DMS 273 (cell line): ENCODE data around the gene ACOT7.
"Not testable (repeated sequence)": the region's sequence is repeated elsewhere in the genome, so short reads cannot be mapped to it uniquely, and the experiment has no call there.

Experiments used
- DNase-seq: peaks from one replicate; lab custom pipeline; 2025; ENCODE audit not compliant: unreplicated experiment; lab: John Stamatoyannopoulos, UW

The ACOT7 gene

GRCh38 chr1:6239950-6240768 is 153.4 kb downstream of the ACOT7 start:
- no peak for DNase-seq

GRCh38 chr1:6239213-6239752 is 154.3 kb downstream of the ACOT7 start:
- no peak for DNase-seq

GRCh38 chr1:6237093-6237492 is 156.5 kb downstream of the ACOT7 start:
- no peak for DNase-seq

GRCh38 chr1:6235296-6235677 is 158.3 kb downstream of the ACOT7 start:
- no peak for DNase-seq

GRCh38 chr1:6234502-6235295 is 158.9 kb downstream of the ACOT7 start:
- DNase-seq, result peak; percentile 54

GRCh38 chr1:6233376-6233775 is 160.2 kb downstream of the ACOT7 start:
- DNase-seq, result no peak

GRCh38 chr1:6225651-6226050 is 167.9 kb downstream of the ACOT7 start:
- DNase-seq, result no peak

- DNase-seq, result no peak
Observed at GRCh38 chr1:6224718-6225117, 168.8 kb downstream of the ACOT7 start.

- no peak for DNase-seq
Observed at GRCh38 chr1:6223617-6224016, 169.9 kb downstream of the ACOT7 start.

- DNase-seq, result peak; percentile 54
Observed at GRCh38 chr1:6222636-6223035, 170.9 kb downstream of the ACOT7 start.

GRCh38 chr1:6221210-6221784 is 172.3 kb downstream of the ACOT7 start:
- DNase-seq, result no peak

- peak; percentile 73 for DNase-seq
Observed at GRCh38 chr1:6220236-6220635, 173.3 kb downstream of the ACOT7 start.

- DNase-seq, result not testable (repeated sequence)
Observed at GRCh38 chr1:6219641-6220040, 173.9 kb downstream of the ACOT7 start.

- DNase-seq, result no peak
Observed at GRCh38 chr1:6218375-6219164, 175.0 kb downstream of the ACOT7 start.
